Glomerular endothelial cell (primary cell): ENCODE measurements around the gene SNX8. TPM values are rescaled to one million over a fixed set of nuclear protein-coding genes. Genes with fewer than 3 reads are reported as not detected.

Experiments
- DNase-seq: peaks from one replicate; pipeline ENCODE4 v3.0.0-alpha.2; 2011; ENCODE audit warnings: low read depth, low spot score; ENCODE audit errors: extremely low read depth
- total RNA-seq: library from RNA; depleted of rRNA; stranded (reverse); fragments of >200 nt; gene quantifications from 2 replicates; pipeline ENCODE4 v1.2.3, GENCODE V29; 2015

The SNX8 gene
- total RNA-seq, 1 donor from 2014 or later = 37.5 TPM

GRCh38 chr7:2228921-2229320 lies 85.3 kb downstream of the SNX8 start:
- no peak for DNase-seq

DNA sequence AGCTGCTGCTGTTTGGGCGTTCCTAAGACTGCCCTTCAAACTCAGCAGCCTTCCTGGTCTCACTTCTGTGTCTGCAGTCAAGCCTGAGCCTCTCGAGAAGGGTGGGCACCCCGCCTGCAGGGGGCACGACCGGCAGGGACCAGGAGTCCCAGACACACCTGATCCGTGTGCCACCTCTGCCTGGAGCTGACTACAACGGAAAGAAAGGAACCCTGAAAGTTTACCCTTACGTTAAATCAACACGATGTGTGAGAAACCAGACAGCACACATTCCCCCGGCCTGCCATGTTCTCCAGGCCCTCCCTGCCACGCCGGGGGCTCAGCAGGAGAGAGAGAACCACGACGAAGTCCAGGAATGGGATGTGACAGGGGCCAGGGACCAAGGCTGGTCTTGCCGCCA lies 86.5 kb downstream of the SNX8 start:
- DNase-seq = no peak

GRCh38 chr7:2225830-2226229 lies 88.4 kb downstream of the SNX8 start:
- no peak for DNase-seq

DNA sequence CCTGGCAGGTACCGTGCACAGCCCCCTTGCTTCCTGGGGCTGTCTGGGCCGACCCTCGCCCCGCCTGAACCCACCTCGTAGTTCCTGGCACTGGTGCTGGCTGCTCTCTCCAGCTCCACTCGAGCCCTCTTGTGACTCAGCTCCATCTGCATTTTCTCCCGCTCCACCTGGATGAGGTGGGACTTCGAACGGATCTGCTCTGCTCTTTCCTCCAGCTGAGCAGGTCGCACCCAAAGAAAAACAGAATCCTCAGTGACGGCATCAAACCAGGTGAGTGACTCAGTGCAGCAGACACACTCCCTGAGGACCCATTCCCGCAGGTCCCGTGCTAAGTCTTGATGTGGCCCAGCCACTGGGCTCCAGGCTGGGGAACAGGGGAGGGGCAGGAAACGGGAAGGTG lies 88.9 kb downstream of the SNX8 start:
- DNase-seq = no peak

GRCh38 chr7:2224934-2225333 lies 89.3 kb downstream of the SNX8 start:
- DNase-seq = no peak

GRCh38 chr7:2224491-2224928 lies 89.7 kb downstream of the SNX8 start:
- no peak for DNase-seq

DNA sequence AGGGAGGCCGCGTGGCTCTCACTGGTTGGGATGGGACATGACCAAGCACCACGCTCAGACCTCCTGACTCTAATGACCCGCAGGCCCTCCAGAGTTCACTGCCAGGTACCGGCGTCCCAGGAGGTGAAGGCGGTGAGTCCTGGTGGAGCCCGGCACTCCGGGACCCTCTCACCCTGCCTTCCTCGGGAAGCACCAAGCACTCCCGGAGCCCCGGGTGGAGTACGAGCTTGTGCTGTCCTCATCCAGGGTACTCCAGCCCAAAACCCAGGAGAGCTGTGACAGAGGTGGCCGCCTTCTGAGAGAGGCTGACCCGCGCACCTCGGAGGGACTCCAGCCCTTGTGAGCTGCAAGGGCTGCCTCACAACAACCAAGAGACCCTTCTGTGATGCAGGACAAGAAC lies 90.9 kb downstream of the SNX8 start:
- DNase-seq = no peak

DNA sequence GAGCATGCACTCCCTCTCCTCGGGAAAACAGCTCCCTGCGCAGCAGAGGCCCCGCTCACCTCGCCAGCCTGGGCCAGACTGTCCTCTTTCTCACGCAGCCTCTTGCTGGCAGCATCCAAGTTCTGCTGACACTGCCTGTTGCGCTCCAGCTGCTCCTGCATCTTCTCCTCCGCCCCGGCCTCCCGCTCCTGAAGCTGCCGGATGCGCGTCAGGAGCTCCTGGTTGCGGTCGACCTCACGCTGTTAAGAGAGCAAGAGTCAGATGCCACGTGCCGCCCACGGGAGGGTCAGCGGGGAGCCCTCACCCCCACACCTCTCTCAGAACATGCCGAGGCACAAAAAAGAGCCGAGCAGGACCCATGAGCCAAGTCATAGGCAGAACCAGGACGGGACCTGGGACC lies 91.7 kb downstream of the SNX8 start:
- no peak for DNase-seq

DNA sequence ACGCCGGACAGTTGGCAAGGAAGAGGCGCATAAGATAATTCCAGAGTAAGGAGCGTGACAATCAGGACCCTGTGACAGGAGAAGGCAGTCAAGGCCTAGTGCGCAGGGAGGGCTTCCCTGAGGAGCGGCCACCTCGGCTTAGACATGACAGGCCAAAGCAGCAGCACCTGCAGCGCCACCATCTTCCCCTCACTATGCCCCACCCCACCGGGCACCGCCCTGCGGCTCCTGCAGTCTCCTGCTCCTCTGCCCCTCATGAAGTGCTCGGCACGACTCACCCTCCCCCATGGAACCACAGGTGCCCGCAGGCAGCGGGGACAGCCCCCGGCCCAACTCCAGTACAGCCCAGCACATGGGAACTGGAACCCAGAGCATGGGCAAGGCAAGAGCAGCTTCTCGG lies 93.3 kb downstream of the SNX8 start:
- DNase-seq = no peak

DNA sequence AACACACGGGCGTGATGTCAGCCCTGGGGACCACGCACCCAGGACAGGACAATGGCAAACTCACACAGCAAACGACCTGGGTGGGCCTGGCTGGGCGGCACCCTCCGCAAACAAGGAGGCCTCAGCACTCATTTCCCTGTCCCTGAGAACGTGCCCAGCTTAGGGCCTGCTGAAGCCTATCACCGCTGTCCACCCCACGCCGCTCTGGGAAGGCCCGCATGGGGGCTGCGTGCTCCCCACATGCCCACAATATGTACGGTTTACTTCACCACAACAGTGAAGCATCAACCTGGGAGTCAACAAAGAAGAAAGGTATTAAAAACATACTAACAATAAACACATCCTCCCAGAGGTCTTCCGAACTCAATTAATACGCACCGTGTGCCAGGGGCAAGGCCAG lies 93.7 kb downstream of the SNX8 start:
- DNase-seq = no peak

GRCh38 chr7:2220030-2220429 lies 94.2 kb downstream of the SNX8 start:
- DNase-seq = no peak

DNA sequence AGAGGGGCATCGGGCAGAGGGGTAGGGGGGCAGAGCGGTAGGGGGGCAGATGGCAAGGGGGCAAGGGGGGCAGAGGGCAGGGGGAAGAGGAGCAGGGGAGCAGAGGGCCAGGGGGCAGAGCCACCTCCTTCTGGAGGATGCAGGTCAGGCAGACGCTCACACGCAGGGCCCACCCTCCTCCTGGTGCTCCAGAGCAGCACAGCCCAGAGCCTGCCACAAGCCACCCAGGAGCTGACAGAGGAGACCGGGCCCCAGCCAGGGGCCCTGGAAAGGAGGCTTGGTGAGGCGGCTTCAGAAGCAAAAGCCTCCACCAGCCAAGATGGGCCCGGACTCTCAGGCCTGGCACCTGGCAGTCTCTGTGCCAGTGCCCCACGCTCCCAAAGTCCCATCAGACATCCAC lies 94.6 kb downstream of the SNX8 start:
- no peak for DNase-seq

DNA sequence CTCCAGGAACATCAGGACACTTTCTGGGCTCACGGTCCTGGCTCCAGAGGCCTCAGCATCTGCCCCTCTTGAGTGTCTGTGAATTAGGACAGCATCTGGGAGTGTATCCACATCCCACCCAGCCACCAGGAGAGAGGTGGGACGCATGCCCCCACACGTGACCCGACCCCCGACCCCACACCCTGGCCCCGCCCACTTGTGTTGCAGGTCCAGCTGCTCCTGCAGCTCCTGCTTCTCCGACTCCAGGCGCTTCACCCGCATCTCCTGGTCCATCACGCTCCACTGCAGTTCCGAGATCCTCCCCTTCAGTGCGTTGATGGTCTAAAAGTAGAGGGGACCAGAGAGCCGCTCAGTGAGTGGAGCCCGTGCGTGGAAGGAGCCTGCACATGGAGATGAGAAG lies 95.1 kb downstream of the SNX8 start:
- no peak for DNase-seq

DNA sequence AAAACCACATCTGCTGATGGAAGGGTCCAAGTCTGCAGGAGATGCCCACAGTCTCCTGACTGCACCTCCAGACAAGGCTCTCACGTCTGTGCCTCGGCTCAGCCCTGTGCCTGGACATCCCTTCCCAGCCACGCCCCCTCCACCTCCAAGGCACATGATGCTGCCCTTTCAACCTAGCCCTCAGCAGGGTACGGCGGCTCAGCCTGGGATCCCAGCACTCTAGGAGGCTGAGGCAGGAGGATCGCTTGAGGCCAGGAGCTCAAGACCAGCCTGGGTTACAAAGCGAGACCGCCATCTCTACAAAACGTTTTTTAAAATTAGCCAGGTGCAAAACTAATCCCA lies 95.8 kb downstream of the SNX8 start:
- no peak for DNase-seq

DNA sequence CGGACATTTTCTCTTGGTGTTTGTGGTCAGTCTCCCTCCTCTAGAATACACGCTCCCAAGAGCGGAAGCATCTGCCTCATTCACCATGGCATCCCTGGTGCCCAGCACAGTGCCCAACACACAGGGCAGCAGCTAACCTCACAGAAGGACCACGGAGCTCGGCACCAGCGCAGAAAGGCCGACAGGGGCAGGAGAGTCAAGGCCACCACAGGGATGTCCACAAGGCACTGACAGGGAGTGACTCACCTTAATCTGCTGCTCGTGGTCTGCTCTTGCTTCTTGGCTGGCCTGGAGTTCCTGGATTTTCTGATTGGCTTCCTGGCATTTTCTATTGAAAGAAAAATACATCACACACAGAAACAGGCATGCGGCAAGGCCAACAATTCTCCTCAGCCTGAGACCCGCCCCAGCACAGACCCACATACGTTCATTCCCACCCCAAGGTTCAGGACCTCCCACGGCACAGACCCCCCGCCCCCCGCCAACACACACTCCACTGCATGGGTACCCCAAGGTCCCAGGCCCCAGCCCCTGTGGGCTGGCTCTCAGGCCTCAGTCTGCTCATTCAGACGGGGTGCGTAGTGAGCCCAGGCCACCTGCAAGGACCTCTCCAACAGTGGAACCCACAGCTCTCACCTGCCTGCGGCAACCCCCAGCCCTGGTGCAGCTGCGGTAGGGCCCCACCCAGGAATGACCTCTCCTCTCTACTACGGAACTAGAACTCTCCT lies 96.4 kb downstream of the SNX8 start:
- no peak for DNase-seq

GRCh38 chr7:2217206-2217605 lies 97.0 kb downstream of the SNX8 start:
- no peak for DNase-seq

DNA sequence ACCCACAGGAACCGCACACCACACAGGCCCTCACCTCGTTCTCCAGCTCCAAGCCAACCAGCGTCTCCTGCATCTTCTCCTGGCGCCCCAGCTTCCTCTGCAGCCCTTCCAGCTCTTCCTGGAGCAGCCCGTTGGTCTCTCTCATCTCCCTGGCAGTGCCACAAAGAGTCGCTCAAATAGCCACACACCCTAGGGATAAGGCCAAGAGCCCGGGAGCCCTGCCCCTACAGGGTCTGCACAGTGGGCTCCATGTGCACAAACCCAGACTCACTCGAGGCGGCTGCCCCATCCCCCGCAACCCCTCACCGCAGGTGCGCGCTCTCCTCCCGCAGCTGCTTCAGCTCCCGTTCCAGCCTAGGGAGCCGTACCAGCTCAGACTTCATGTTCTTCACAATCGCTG lies 98.4 kb downstream of the SNX8 start:
- no peak for DNase-seq

GRCh38 chr7:2214636-2215035 lies 99.6 kb downstream of the SNX8 start:
- no peak for DNase-seq

GRCh38 chr7:2213551-2214215 lies 100.6 kb downstream of the SNX8 start:
- DNase-seq = no peak

DNA sequence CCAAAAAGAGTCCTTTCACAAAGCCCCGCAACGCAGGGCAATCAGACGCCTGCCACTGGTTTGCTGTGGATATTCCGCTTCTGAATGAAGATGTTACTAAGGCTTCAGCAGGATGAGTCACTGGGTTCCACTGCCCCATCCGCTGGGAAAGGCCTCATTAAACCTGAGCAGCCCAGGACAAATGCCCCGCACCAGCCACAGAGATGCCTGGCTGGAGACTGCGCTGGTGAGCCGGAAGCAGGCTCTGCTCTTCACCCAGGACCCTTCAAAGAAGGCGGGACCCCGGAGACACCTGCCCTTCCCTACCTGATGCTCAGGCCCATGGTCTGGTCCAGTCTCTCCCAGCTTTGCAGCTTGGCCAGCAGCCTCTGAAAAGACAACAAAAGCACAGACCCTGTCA lies 101.3 kb downstream of the SNX8 start:
- no peak for DNase-seq

DNA sequence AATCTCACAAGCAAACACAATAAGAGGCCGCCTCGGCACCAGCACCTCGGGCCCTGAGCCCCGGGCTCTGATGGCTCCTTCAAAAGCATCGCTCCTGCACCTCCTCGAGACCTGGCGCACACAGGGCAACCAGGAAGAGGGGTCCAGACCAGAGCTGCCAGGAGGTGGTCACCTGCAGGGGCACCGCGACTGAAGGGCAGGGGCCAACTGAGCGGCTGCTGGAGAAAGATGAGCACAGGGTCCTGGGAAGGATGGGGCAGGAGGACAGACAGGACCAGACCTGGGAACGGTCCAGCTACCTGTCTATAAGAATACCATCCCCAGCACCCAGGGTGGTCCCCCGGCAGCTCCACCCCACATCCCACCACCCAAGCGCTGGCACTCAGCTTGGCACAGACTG lies 102.3 kb downstream of the SNX8 start:
- no peak for DNase-seq

GRCh38 chr7:2211259-2211880 lies 102.9 kb downstream of the SNX8 start:
- no peak for DNase-seq
